SK-N-SH (cell line): Measurements from ENCODE around the gene ZNF277. TPM values are rescaled to one million over a fixed set of nuclear protein-coding genes. Genes with fewer than 3 reads are reported as not detected.

Experiments used
- CTCF ChIA-PET: fragments of 300-600, 350-600 bp; formaldehyde crosslinking; extraction: SDS; loops from one replicate; lab custom pipeline; 2021; lab: Yijun Ruan, JAX
- POLR2A ChIA-PET: fragments of 350-600 bp; sonication (Branson Sonifier 250); formaldehyde crosslinking; extraction: SDS; loops from one replicate; lab custom pipeline; 2020; ENCODE audit warnings: antibody characterized with exemption, inconsistent platforms; lab: Yijun Ruan, JAX
- DNase-seq: peaks from one replicate; pipeline ENCODE4 v3.0.0; 2012
- H2AFZ ChIP-seq: fragments of 200-600 bp; sonication (generic); 2 replicates; pipeline ENCODE4 v1.8.1; 2016; ENCODE audit warnings: antibody characterized with exemption, mild to moderate bottlenecking, low read depth
- H3F3A ChIP-seq: fragments of 200-600 bp; sonication (generic); replicated peaks from 2 replicates; pipeline ENCODE3; 2016; ENCODE audit warnings: antibody characterized with exemption, mild to moderate bottlenecking; ENCODE audit not compliant: insufficient read depth
- H3K27ac ChIP-seq, 2 experiments: fragments of 200-500 bp in 1 of 2; fragments of 200-600 bp in 1 of 2; sonication (Bioruptor generic) in 1 of 2; sonication (generic), shearing (Covaris generic) in 1 of 2; 2 replicates each; pipeline versions ENCODE4 v1.5.1 to v1.6.1; 2014 to 2016; ENCODE audit warnings: low read depth in 2 of 2, inconsistent platforms in 1 of 2, low read length in 1 of 2, mild to moderate bottlenecking in 1 of 2, mixed read lengths in 1 of 2
- H3K27me3 ChIP-seq: fragments of 200-600 bp; sonication (generic), shearing (Covaris generic); 2 replicates; pipeline ENCODE4 v1.6.1; 2016; ENCODE audit warnings: mixed run types; ENCODE audit not compliant: insufficient read depth
- H3K36me3 ChIP-seq, 2 experiments: fragments of 200-500 bp in 1 of 2; fragments of 200-600 bp in 1 of 2; sonication (Bioruptor generic) in 1 of 2; sonication (generic) in 1 of 2; replicated peaks in 1 of 2; 2 replicates each; pipeline versions ENCODE3 to v1.5.1; 2014 to 2016; ENCODE audit warnings: low read length in 1 of 2, mild to moderate bottlenecking in 1 of 2; ENCODE audit not compliant: insufficient read depth in 2 of 2, control insufficient read depth in 1 of 2
- H3K4me1 ChIP-seq, 2 experiments: fragments of 200-500 bp in 1 of 2; fragments of 200-600 bp in 1 of 2; sonication (Bioruptor generic) in 1 of 2; sonication (generic), shearing (Covaris generic) in 1 of 2; 2 replicates each; pipeline versions ENCODE4 v1.5.1 to v1.6.1; 2014 to 2016; ENCODE audit warnings: low read depth in 1 of 2, low read length in 1 of 2, mixed run types in 1 of 2; ENCODE audit not compliant: insufficient read depth in 2 of 2, control insufficient read depth in 1 of 2
- H3K4me2 ChIP-seq: fragments of 200-600 bp; sonication (generic), shearing (Covaris generic); 2 replicates; pipeline ENCODE4 v1.6.1; 2017; ENCODE audit warnings: mixed run types
- H3K4me3 ChIP-seq, 2 experiments: fragments of 200-500 bp in 1 of 2; fragments of 200-600 bp in 1 of 2; sonication (Bioruptor generic) in 1 of 2; sonication (generic), shearing (Covaris generic) in 1 of 2; 2 replicates each; pipeline versions ENCODE4 v1.5.1 to v1.8.1; 2014 to 2016; ENCODE audit warnings: low read depth in 2 of 2, inconsistent platforms in 1 of 2, low read length in 1 of 2, mild to moderate bottlenecking in 1 of 2, mixed read lengths in 1 of 2, moderate library complexity in 1 of 2
- H3K79me2 ChIP-seq: fragments of 200-600 bp; sonication (generic); 2 replicates; pipeline ENCODE4 v1.8.1; 2017; ENCODE audit warnings: mild to moderate bottlenecking; ENCODE audit not compliant: insufficient read depth
- H3K9ac ChIP-seq: fragments of 200-600 bp; sonication (generic); 2 replicates; pipeline ENCODE4 v1.6.1; 2017; ENCODE audit warnings: mixed run types
- H3K9me2 ChIP-seq: fragments of 200-600 bp; sonication (generic); 2 replicates; pipeline ENCODE4 v1.6.1; 2017; ENCODE audit warnings: mixed run types
- H3K9me3 ChIP-seq: fragments of 200-600 bp; sonication (generic); 2 replicates; pipeline ENCODE4 v1.6.1; 2017; ENCODE audit warnings: mixed run types, mild to moderate bottlenecking, moderate library complexity
- H4K20me1 ChIP-seq: fragments of 200-600 bp; sonication (generic); 2 replicates; pipeline ENCODE4 v1.6.1; 2017; ENCODE audit warnings: mild to moderate bottlenecking, mixed run types; ENCODE audit not compliant: insufficient read depth
- CHD2 ChIP-seq: fragments of 150-350 bp; IDR thresholded peaks from 2 replicates; pipeline ENCODE4 v1.6.1; 2018; ENCODE audit warnings: low read length; ENCODE audit not compliant: partially characterized antibody
- FOSL2 ChIP-seq: IDR thresholded peaks from 2 replicates; pipeline ENCODE4 v1.4.0; 2012; ENCODE audit warnings: low read depth, mild to moderate bottlenecking, moderate library complexity, borderline replicate concordance
- FOXJ3 ChIP-seq: sonication (generic); formaldehyde crosslinking; IDR thresholded peaks from 2 replicates; pipeline ENCODE4 v1.5.1; 2020; ENCODE audit warnings: mild to moderate bottlenecking, missing genetic modification reagents
- MXI1 ChIP-seq: IDR thresholded peaks from 2 replicates; pipeline ENCODE4 v1.6.1; 2012; ENCODE audit warnings: mild to moderate bottlenecking, low read depth, low read length, improper control_type of control experiment
- POLR2AphosphoS5 ChIP-seq: IDR thresholded peaks from 2 replicates; pipeline ENCODE4 v1.6.1; 2012; ENCODE audit warnings: low read depth, low read length
- RAD21 ChIP-seq: IDR thresholded peaks from 2 replicates; pipeline ENCODE4 v1.6.1; 2012; ENCODE audit warnings: mild to moderate bottlenecking, low read length
- REST ChIP-seq: IDR thresholded peaks from 2 replicates; pipeline ENCODE4 v1.6.1; 2012; ENCODE audit warnings: mild to moderate bottlenecking, low read depth, low read length, moderate library complexity
- SMC3 ChIP-seq: IDR thresholded peaks from 2 replicates; pipeline ENCODE4 v1.6.1; 2012; ENCODE audit warnings: low read depth, low read length, improper control_type of control experiment
- TEAD4 ChIP-seq: IDR thresholded peaks from 2 replicates; pipeline ENCODE4 v1.4.0; 2012; ENCODE audit warnings: mild to moderate bottlenecking, borderline replicate concordance; ENCODE audit not compliant: insufficient read depth
- YY1 ChIP-seq: IDR thresholded peaks from 2 replicates; pipeline ENCODE4 v1.4.0; 2012; ENCODE audit warnings: low read depth, mild to moderate bottlenecking
- WGBS: methylation state at CpG from one replicate; pipeline ENCODE4 v1.1.6; 2017; ENCODE audit warnings: low lambda C conversion rate; 5-methylcytosine and 5-hydroxymethylcytosine counted together
- polyA plus RNA-seq, 3 experiments: library from polyadenylated mRNA; depleted of rRNA; stranded (reverse); fragments of >200 nt; gene quantifications; 2 replicates each; pipeline ENCODE4 v1.2.3, GENCODE V29; 2012

The ZNF277 gene
- polyA plus RNA-seq, 1 of the 3 experiments (the other 2 are of a cell fraction), result 11.5 TPM

- Histone ChIP-seq H3K9me2 (no peaks in the 10 kb centered on the region), H3K4me1 (no peaks in the 10 kb centered on the region), H3K9ac (no peak overlapping the region), H3K27me3 (no peaks in the 10 kb centered on the region), H3K79me2 (no peaks in the 10 kb centered on the region), H3K4me2 (no peak overlapping the region), H2AFZ (no peak overlapping the region), H3F3A (no peaks in the 10 kb centered on the region)
- 87% methylated on average over 2 of the region's 2 CpGs for WGBS
- POLR2A ChIA-PET, result no interaction called here
- TF ChIP-seq POLR2AphosphoS5, result no peak
- TF ChIP-seq TEAD4, result no peak
- TF ChIP-seq REST, result no peak
- TF ChIP-seq FOXJ3 (CRISPR knock-in tag), result no peak
- TF ChIP-seq SMC3, result no peak
- TF ChIP-seq MXI1, result no peak
- TF ChIP-seq RAD21, result no peak
- TF ChIP-seq, all 33 proteins: peak for 0
- Histone ChIP-seq H3K4me3 (no peak overlapping the region), H3K27ac (no peak overlapping the region), H4K20me1 (no peaks in the 10 kb centered on the region), H3K9me3 (no peaks in the 10 kb centered on the region), H3K36me3 (peaks cover 22 to 26% of the 10 kb centered on the region in 2 experiments)
- no peak for DNase-seq
- CTCF ChIA-PET, result interaction anchor here (1.0 kb wide), 1 partner anchor 28 kb away, joined by 3 read pairs; no protein-coding TSS in a partner anchor
Measured at GRCh38 chr7:112302566-112302965, 96.1 kb downstream of the ZNF277 start.

GRCh38 chr7:112306903-112307302 is 100.4 kb downstream of the ZNF277 start:
- TF ChIP-seq CHD2, result no peak
- H3K4me1 ChIP-seq, result no peaks in the 10 kb centered on the region
- H3K27ac ChIP-seq, result no peak overlapping the region
- no peak for DNase-seq
- H3K79me2 ChIP-seq, result no peaks in the 10 kb centered on the region
- H3K9me3 ChIP-seq, result no peaks in the 10 kb centered on the region
- ChIA-PET CTCF (no interaction called here), POLR2A (no interaction called here)
- H3K36me3 ChIP-seq, result peaks cover 9 to 12% of the 10 kb centered on the region in 2 experiments
- H3K4me3 ChIP-seq, result no peak overlapping the region
- H3K9me2 ChIP-seq, result no peaks in the 10 kb centered on the region
- no peaks in the 10 kb centered on the region for H3F3A ChIP-seq
- no peak overlapping the region for H3K4me2 ChIP-seq
- no peaks in the 10 kb centered on the region for H4K20me1 ChIP-seq
- H3K9ac ChIP-seq, result no peak overlapping the region
- no peak overlapping the region for H2AFZ ChIP-seq
- no peaks in the 10 kb centered on the region for H3K27me3 ChIP-seq
- WGBS, result 100% methylated on average over 2 of the region's 2 CpGs

DNA sequence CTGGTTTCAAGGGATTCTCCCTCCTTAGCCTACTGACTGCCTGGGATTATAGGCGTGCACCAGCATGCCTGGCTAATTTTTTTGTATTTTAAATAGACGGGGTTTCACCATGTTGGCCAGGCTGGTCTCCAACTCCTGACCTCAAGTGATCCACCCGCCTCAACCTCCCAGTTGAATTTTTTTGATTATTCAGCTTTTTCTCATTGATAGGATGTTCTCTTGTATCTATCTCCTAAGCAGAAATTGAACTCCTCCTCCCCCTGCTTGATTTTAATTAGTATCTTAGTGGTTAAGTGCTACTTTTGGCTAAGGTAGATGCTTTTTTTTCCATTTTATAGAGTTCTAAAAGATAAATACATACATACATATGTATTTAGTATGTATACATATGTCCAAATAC is 101.0 kb downstream of the ZNF277 start:
- peaks cover 9 to 12% of the 10 kb centered on the region in 2 experiments for H3K36me3 ChIP-seq
- H3K79me2 ChIP-seq, result no peaks in the 10 kb centered on the region
- CTCF ChIA-PET, result no interaction called here
- H3K9me2 ChIP-seq, result no peaks in the 10 kb centered on the region
- DNase-seq, result no peak
- H2AFZ ChIP-seq, result no peak overlapping the region
- no peak overlapping the region for H3K27ac ChIP-seq
- no peaks in the 10 kb centered on the region for H3K9me3 ChIP-seq
- 93% methylated on average over 3 of the region's 3 CpGs for WGBS
- no peaks in the 10 kb centered on the region for H4K20me1 ChIP-seq
- no peak for TF ChIP-seq FOSL2
- no peak for TF ChIP-seq YY1
- POLR2A ChIA-PET, result no interaction called here
- H3K9ac ChIP-seq, result no peak overlapping the region
- no peak overlapping the region for H3K4me2 ChIP-seq
- H3K27me3 ChIP-seq, result no peaks in the 10 kb centered on the region
- H3K4me3 ChIP-seq, result no peak overlapping the region
- H3K4me1 ChIP-seq, result no peaks in the 10 kb centered on the region
- no peaks in the 10 kb centered on the region for H3F3A ChIP-seq
